Mammary epithelial cell (primary cell): Measurements from ENCODE around the gene PRCP.

Experiments
- EZH2 ChIP-seq: IDR thresholded peaks from 2 replicates; pipeline ENCODE4 v1.6.1; 2012; ENCODE audit warnings: low read length, inconsistent platforms, borderline replicate concordance
- TF ChIP-seq, protein P1 (sequence below), 2 donors: IDR thresholded peaks in 1 of 2; conservative IDR thresholded peaks in 1 of 2; 2 replicates each; pipeline ENCODE4 v1.5.1; 2011 to 2012; ENCODE audit warnings: inconsistent platforms in 2 of 2, low read length in 2 of 2, mild to moderate bottlenecking in 2 of 2, control low read depth in 1 of 2, low read depth in 1 of 2; ENCODE audit not compliant: insufficient read depth in 1 of 2; ENCODE audit errors: extremely low read depth in 1 of 2

DNA sequence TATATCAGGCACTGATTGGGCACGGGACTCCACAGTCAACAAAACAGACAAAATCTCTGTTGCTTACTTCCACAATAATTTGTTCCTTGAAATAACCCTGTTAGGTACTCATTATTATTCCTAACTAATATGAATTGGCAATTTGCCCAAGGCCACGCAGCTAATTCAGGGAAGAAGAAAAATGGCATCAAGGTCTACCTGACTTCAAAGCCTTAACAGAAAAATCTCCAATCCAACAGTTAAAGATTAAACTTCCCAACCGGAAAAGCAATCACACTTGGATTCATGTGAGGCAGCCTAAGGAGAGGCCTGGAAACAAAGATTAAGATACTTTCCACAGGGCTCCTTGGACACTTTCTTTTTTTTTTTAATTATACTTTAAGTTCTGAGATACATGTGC is 68.9 kb downstream of the PRCP start:
- no peak for TF ChIP-seq EZH2
- TF ChIP-seq, protein P1, sequence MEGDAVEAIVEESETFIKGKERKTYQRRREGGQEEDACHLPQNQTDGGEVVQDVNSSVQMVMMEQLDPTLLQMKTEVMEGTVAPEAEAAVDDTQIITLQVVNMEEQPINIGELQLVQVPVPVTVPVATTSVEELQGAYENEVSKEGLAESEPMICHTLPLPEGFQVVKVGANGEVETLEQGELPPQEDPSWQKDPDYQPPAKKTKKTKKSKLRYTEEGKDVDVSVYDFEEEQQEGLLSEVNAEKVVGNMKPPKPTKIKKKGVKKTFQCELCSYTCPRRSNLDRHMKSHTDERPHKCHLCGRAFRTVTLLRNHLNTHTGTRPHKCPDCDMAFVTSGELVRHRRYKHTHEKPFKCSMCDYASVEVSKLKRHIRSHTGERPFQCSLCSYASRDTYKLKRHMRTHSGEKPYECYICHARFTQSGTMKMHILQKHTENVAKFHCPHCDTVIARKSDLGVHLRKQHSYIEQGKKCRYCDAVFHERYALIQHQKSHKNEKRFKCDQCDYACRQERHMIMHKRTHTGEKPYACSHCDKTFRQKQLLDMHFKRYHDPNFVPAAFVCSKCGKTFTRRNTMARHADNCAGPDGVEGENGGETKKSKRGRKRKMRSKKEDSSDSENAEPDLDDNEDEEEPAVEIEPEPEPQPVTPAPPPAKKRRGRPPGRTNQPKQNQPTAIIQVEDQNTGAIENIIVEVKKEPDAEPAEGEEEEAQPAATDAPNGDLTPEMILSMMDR (conservative IDR thresholded peaks at IDR 0.05 in 1 of 2, IDR thresholded peaks at IDR 0.05 in 1 of 2; ENCODE audit: extremely low read depth in 1 of 2, insufficient read depth in 1 of 2, low read depth in 1 of 2, low read length in 2 of 2) = no peak
